ENCODE measurements around the gene EFCAB14.

DNA sequence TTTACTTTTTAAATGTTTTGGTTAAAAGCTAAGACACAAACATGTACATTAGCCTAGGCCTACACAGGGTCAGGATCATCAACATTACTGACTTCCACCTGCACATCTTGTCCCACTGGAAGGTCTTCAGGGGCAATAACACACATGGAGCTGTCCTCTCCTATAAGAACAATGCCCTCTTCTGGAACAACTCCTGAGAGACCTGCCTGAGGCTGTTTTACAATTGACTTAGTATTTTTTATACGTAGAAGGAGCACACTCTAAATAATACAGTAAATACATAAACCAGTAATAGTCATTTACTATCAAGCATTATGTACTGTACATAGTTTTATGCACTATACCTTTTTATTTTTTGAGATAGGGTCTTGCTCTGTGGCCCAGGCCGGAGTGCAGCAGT, 88.2 kb downstream of the EFCAB14 start:
- no peak for TF ChIP-seq ARNT (IDR thresholded peaks at IDR 0.05)
- no peak for TF ChIP-seq ZNF384 (IDR thresholded peaks at IDR 0.05)
- TF ChIP-seq SUZ12 (IDR thresholded peaks at IDR 0.05) = no peak
- TF ChIP-seq L3MBTL2 (conservative IDR thresholded peaks at IDR 0.05) = no peak
- no peak for TF ChIP-seq CTBP1 (IDR thresholded peaks at IDR 0.05; ENCODE audit: borderline replicate concordance)
